Gastroesophageal sphincter (tissue), 3 donors: ENCODE results near the gene DPP6.

Experiments used
- CTCF ChIP-seq, 4 experiments: fragments of 200-600 bp in 2 of 4; fragments of 450-650 bp in 2 of 4; sonication (generic) in 1 of 4; IDR thresholded peaks; one replicate each; pipeline ENCODE4 v1.5.1; 2017 to 2019; ENCODE audit warnings: antibody characterized with exemption in 4 of 4, mild to moderate bottlenecking in 2 of 4, moderate library complexity in 2 of 4
- EP300 ChIP-seq: sonication (generic); formaldehyde crosslinking; IDR thresholded peaks from one replicate; pipeline ENCODE4 v1.6.1; 2017; ENCODE audit warnings: antibody characterized with exemption, mild to moderate bottlenecking
- POLR2A ChIP-seq, 2 donors: fragments of 450-650 bp; IDR thresholded peaks; one replicate each; pipeline ENCODE4 v1.6.1; 2017; ENCODE audit warnings: antibody characterized with exemption in 2 of 2, mild to moderate bottlenecking in 2 of 2, moderate library complexity in 1 of 2
- POLR2AphosphoS5 ChIP-seq: sonication (generic); formaldehyde crosslinking; IDR thresholded peaks from one replicate; pipeline ENCODE4 v1.6.1; 2017; ENCODE audit warnings: antibody characterized with exemption

- no peak for TF ChIP-seq CTCF (IDR thresholded peaks at IDR 0.05)
- TF ChIP-seq POLR2AphosphoS5, result no peak
- TF ChIP-seq POLR2A (IDR thresholded peaks at IDR 0.05), result no peak
- no peak for TF ChIP-seq EP300
These were observed 126.7 kb downstream of the DPP6 start for GRCh38 chr7:154178895-154179294.
